ENCODE data around the gene ZNF516.

ZNF516 gene

DNA sequence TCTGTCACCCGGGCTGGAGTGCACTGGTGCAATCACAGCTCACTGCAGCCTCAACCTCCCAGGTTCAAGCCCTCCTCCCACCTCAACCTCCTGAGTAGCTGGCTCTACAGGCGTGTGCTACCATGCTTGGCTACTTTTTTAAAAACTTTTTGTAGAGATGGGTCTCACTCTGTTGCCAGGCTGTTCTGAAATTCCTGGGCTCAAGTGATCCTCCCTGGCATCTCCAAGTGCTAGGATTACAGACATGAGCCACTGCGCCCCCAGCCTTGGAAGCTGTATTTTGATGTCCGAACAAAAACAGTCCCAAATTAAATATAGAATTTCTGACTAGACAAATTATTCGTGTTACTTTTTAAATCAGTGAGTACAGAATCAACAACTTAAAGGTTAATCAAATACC is 97.4 kb downstream of the ZNF516 start:
- no peak for DNase-seq (ENCODE audit: low read depth)

GRCh38 chr18:76396792-76397191 is 98.2 kb downstream of the ZNF516 start:
- no peak for DNase-seq (ENCODE audit: low read depth)

GRCh38 chr18:76395609-76396008 is 99.4 kb downstream of the ZNF516 start:
- DNase-seq (ENCODE audit: low read depth), result no peak

DNA sequence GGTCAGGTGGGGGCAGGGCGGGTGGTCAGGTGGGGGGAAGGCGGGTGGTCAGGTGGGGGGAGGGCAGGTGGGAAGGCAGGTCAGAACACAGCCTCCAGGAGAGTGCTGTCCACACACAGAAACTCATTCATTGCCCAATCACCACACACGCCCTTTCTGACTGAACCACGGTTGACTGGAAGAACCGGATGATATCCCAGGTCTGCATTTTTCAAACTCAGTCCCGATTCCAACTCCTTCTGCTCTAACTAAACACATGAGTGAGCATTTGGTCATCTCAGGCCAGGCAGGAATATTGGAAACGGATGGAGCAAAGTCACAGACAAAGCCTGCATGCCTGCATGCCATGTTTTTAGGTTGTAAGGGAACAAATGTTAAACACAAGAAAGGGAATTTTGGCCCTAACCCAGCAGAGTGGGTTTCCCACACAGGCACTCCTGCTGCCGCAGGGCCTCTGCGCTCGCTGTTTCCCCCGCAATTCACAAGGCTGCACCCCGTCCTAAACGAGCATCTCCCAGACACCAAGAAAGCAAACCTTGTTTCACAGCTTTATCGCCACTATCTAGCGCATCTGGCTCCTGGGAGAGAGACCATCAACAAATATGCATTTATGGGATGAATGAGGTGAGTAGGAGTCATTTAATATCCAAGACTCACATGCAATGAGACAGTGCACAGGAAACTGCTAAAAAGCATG is 100.1 kb downstream of the ZNF516 start:
- no peak for DNase-seq (ENCODE audit: low read depth)

DNA sequence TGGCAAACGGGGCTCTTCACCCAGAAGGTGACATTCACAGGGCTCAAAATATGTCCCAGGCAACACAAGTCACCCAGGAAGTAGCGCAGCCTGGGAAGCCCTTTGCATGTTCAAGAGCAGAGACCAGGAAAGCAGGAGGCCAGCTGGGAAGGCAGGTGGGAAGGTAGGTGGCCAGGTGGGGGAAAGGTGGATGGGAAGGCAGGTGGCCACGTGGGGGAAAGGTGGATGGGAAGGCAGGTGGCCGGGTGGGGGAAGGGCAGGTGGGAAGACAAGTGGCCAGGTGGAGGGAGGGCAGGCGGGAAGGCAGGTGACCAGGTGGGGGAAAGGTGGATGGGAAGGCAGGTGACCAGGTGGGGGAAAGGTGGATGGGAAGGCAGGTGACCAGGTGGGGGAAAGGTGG is 102.7 kb downstream of the ZNF516 start:
- no peak for DNase-seq (ENCODE audit: low read depth)

GRCh38 chr18:76391746-76392145 is 103.3 kb downstream of the ZNF516 start:
- no peak for DNase-seq (ENCODE audit: low read depth)

- DNase-seq (ENCODE audit: low read depth), result no peak
Observed at GRCh38 chr18:76391038-76391437, 104.0 kb downstream of the ZNF516 start.

DNA sequence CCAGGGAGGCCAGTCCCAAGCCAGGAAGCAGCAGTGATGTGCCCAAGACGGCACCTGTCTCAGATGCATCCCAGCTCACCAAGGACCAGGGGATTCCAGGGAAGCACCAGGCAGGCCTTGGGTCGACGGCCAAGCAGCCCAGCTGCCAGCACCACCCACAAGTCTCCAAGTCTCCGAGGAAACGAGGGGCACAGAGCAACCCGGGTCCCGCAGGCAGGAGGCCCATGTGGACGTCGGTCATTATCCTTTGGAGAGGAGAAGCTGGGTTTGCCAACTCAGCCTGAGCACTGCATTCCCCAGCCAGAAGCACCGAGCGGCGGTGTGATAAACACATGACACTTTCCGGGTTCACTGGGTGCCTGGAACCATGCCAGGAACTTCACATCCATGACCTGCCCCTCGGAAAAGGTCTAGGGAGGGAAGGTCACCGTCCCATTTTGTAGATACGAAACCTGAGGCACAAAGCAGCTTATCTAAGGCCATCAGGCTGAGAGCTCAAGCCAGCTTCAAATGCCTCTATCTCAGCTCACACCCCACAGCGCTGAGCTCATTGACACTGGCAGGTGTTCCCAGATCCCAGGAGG is 104.5 kb downstream of the ZNF516 start:
- no peak for DNase-seq (ENCODE audit: low read depth)

GRCh38 chr18:76389716-76390115 is 105.3 kb downstream of the ZNF516 start:
- DNase-seq (ENCODE audit: low read depth), result no peak

DNA sequence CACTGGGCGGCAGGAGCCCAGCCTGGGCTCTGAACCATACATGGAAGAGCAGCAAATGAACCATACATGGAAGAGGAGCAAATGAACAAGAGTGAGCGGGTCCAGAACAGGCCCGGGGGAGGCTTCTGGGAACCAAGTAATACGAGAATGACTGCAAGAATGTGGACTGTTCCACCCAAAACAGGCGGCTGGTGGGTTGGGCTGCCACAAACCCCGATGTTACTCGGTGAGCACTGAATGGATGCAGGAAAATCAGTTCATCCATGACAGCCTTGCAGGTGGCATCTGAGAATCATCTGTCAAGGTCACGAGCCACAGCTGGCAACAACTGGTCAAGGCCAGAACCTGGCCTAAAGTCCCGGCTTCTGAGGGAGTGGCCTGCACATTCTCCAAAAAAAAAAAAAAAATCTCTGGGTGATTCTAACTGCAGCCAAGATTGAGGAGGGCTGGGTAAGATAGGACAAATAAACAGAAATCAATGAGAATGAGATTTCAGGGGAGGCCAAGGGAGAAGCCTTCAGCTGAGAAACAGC is 106.1 kb downstream of the ZNF516 start:
- no peak for DNase-seq (ENCODE audit: low read depth)

DNA sequence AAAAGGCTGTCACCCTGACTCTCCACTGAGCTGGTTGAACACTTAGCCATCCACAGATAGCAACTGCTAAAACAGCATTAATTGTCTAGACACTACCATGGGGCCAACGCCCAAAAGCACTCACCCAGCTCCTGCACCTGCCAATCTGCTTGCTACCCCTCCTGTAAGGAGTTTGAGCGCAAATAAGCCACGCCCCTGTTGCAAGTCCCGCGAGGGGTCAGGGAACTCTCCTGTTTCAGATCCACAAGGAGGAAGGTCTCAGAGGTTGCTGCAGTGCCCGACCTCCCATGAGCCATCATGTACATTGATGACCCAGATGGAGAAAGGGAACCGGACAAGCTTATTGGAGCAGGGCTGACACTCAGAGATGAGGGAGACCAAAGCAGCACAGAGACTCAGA is 106.8 kb downstream of the ZNF516 start:
- DNase-seq (ENCODE audit: low read depth), result no peak

DNA sequence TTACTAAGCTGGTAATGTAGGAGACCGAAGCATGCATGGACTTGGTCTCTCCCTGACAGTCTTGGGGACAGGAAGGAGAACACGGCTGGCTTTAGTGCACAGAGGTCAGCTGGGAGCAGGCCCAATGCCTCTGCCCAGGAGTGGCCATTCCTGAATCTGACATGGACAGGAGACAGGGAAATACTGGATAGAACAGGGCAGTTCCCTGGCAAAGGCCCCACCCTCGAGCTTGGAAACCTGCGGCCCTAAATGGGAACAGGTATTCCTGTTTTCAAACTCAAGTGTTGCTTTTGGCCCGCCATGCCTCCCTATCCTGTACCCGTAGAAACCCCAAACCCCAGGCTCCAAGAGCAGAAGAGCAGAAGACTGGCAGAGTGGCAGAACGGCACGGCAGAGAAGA is 107.4 kb downstream of the ZNF516 start:
- DNase-seq (ENCODE audit: low read depth), result no peak

- DNase-seq (ENCODE audit: low read depth), result no peak
Observed at GRCh38 chr18:76386886-76387285, 108.2 kb downstream of the ZNF516 start.

DNA sequence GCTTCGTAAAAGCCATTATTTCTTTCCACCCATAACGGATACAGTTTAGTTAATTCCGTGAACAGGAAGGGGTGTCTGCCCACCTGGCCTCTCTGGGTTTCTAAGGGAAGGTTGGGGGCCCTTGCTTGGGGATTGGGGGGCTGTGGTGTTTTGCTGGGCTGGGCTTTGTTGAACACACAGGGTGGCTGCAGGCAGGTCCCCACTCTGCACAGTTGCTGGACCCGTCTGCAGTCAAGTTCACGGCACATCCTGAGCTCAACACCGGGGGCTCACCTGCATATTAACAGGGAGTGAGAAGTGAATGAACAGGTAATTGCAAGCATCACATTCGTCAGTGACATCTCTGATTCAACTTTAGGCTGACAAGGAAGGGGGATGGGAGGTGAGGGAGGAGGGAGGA is 109.0 kb downstream of the ZNF516 start:
- DNase-seq (ENCODE audit: low read depth), result no peak

DNA sequence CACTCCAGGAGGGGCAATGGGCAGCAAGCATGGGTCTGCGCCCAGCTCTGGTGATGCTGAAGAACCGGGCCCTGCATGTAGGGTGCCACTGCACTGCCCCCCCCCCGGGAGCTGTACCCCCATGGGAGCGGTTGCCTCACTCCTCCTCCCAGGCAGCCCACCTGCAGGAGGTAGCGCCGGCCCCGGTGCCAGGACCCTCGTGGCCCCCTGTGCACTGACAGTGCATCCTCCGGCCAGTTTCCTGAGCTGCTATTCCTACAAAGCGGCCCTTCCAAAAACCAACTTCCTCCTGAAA is 109.4 kb downstream of the ZNF516 start:
- DNase-seq (ENCODE audit: low read depth), result no peak

DNA sequence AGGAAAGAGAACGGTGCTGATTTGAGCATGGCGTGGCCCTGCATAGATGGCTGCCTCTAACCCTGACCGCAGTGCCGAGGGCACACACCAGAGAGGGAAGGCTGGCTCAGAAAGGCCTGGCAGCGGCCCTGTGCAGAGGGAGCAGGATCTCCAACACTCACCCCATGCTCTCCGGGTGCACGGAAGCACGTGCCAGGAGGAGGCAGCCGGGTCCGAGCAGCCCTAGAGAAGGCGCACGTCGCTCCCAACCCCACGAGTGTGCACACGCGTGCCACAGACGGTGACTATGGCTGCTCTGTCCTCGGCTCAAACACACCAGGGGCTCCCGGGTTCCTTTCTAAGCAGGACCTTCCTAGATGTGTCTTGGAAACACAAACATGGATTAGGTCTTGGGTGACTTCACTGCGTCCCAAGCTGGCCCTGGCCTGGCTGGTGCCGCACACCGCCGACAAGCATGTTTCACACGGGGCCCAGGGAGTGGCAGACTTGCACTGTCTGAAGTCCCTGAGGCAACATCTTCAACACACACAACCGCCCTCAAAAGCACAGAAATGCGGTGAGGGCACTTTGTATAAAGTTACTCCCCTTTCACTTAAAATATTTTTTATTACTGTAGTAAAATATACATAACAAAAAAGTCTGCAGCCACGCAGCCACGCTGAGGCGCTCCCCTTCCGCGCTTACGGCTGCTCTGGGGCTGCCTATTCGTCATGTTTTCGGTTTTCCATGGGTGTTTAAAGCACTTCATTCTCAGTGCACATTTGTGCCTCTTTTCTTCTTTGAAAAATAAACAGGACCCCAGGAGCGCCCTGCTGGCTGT is 110.0 kb downstream of the ZNF516 start:
- no peak for DNase-seq (ENCODE audit: low read depth)

- DNase-seq (ENCODE audit: low read depth), result no peak
Observed at GRCh38 chr18:76384114-76384790, 110.8 kb downstream of the ZNF516 start.

DNA sequence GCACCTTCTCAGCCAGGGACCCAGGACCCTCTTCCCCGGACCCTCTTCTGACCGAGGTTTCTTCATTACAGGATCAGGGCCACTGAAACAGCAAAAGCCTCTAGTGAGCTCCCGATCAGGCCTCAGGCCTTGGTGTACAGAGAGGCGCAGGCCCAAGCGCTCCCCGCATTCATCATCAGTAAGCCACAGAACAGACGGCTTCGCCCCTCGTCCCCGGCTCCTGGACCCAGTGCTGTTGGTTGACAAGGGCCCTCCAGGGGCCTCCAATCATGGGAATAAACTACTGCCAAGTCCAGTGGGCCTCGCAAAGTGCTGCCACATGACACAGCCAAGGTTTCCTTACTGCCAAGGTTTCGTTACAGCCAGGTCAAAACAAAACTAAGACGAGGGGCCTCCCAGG is 111.4 kb downstream of the ZNF516 start:
- DNase-seq (ENCODE audit: low read depth), result no peak

DNA sequence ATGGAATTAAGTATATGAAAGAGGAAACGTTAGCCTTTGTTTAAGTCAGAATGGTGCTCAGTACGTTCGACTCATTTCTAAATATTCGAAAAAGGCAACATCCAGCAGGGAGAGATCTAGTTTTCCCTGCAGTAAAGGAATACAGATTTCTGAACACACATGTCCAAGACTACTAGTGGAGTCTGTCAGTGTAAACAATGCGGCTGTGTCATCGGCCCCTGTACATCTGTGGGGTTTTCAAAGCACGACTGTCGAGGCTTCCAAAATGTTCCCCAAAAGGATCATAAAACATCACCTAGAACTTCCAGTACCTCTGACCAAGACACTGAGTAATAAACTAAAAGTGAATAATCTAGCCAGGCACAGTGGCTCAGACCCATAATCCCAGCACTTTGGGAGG is 112.8 kb downstream of the ZNF516 start:
- DNase-seq (ENCODE audit: low read depth), result no peak

DNA sequence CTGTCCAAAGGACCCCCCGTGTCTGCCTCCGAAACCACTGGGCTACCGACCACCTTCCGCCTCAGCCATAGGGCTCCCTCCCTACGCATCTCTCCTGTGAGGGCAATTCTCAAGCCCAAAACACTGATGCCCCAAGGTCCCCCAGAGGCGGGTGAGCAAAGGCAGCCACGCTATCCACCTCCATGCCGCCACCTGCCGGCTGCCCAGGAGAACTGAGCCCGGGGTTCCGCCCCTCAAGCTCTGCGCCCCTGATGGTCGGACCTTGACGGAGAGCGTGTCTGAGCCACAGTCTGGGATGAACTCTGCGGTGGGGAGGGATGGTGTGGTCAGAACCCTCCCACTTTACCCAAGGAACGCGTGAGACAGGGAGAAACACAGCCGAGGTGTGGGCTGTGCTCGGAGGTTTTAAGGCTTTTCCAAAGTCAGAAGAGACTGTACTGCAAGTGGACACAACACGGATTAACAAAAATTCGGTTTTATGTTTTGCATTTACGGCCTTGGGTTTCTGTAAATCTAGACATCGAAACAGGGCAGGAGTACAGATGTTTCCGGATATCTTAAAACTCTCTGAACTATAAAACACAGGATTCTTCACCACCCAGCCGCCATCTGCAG is 114.1 kb downstream of the ZNF516 start:
- DNase-seq (ENCODE audit: low read depth), result no peak

DNA sequence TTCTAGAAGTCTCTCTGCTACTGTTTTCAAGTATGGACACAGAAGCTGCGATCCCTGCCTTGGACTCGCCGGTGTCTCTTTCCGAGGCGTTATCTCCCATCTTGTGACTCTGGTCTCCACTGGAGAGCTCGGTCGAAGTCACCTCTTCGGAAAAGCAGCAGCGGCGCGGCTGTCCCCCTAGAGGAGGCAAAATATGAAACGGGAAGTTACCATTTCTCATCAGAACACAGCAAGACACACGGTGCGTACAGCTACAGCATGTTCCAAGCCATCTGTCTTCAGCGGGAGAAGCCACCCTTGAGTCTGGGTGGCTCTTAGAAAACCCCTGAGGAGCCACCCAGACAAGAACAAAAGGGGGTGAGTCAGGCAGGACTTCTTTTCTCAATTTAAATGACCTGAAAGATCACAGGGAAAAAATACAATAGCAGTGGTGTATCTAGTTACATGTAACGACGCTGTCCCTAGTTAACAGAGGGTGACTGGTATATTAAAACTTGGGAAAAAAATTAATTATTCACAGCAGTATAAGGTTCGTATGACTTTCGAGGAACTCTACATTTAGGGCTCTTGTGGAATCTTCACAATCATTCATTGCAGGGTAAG is 114.8 kb downstream of the ZNF516 start:
- no peak for DNase-seq (ENCODE audit: low read depth)
